HG03442 (cell line): Measurements from ENCODE around the gene EDAR.

ENCODE experiments used
- ATAC-seq: cut with Tn5 transposase; IDR thresholded peaks from one replicate; pipeline ENCODE4 v1.9.1; 2021; ENCODE audit warnings: mild to moderate bottlenecking, moderate library complexity; ENCODE audit not compliant: unreplicated experiment

Gene EDAR

DNA sequence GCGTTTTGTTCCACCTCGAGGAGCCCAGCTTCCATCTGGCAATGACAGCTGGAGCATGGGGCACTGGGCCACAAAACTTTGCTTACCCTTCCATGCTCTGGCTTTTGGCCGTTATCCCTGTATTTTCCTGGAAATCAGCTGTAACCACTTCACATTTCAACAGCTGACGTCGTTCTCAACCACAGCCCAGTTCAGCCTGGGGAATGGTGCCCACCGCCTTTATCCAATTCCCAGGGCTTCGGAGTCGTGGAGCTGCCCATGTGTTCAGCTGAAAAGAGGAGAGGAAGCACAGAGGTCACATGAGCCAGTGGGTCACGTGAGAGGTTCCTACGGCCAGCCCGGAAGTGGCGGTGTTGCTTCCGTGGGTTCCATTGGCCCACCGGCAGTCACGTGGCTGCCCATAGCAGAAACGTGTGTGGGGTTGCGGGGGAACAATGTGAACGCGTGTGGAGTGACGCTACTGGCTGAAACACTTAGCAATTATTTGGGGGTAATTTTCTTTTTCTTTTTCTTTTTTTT is 16.7 kb upstream of the EDAR start:
- no peak for ATAC-seq

DNA sequence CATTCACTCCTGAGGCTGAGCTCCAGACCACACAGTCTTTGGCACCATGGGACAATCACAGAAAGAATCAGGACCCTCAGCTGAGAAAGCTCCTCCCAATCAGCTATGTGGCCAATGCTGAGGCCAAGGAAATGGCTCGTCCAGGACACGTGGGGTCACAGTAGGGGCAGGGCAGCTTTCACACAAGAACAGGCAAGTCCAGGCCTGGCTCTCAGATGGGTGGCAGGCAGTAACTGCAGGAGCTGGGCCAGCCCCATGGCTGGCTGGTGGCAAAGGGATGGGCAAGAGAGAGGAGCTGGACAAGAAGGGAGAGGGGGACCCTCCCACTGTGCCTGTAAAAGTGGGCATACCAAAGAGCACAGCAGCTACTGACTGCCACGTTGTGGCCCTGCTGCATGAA is 12.2 kb upstream of the EDAR start:
- no peak for ATAC-seq

DNA sequence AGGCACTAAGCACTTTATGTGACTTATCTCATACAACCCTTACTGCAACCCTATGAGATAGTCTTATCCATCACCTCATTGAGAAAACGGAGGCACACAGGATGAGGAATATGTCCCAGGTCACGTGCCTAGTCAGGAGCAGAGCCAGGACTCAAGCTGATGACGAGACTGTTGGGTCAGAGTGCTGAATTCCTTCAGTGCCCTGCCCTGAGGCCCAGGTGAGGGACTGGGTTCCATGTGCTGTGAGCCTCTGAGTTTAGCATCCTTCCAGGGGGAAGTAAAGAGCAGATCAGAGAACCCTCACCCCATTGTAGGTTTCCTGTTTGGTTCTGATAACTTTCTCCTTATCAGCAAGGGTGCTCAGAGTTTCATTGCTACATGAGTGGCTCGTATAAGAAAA is 11.7 kb upstream of the EDAR start:
- ATAC-seq = no peak

DNA sequence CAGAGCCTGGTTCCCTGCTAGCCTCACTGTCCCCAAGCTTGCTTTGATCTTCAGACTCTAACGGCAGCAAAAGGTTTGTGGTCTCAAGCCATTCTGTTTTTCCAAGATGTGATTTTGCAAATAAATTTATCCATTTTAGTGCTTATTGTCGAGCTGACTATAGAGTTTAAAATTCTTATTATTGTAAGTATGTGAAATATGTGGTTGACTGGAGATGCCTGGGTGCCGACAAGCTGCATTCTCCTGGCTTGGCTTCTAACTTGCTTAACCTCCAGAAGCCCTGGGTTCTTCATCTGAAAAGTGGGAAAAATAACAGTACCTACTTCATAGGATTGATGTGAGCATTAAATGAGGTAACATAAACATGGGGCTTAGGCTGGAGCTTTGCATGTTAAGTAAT is 9.9 kb upstream of the EDAR start:
- ATAC-seq = no peak

DNA sequence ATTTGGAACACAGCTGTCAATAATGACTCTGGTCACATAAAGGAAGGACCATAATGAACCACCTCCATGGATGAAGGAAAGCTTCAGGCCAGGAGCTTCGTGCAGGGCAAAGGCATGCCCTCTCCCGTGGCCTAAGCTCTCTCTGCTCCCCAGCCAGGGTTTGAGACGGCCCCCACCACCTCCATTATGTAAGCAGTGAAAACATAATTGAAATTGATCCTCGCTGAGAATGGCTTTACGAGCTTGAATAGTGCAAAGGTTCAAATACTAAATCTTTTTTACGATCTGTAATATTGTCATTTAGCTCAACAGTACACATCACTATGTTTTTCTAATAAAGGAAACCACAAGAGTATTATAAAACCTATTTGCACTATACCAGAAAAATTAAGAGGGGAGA is 5.2 kb upstream of the EDAR start:
- no peak for ATAC-seq

DNA sequence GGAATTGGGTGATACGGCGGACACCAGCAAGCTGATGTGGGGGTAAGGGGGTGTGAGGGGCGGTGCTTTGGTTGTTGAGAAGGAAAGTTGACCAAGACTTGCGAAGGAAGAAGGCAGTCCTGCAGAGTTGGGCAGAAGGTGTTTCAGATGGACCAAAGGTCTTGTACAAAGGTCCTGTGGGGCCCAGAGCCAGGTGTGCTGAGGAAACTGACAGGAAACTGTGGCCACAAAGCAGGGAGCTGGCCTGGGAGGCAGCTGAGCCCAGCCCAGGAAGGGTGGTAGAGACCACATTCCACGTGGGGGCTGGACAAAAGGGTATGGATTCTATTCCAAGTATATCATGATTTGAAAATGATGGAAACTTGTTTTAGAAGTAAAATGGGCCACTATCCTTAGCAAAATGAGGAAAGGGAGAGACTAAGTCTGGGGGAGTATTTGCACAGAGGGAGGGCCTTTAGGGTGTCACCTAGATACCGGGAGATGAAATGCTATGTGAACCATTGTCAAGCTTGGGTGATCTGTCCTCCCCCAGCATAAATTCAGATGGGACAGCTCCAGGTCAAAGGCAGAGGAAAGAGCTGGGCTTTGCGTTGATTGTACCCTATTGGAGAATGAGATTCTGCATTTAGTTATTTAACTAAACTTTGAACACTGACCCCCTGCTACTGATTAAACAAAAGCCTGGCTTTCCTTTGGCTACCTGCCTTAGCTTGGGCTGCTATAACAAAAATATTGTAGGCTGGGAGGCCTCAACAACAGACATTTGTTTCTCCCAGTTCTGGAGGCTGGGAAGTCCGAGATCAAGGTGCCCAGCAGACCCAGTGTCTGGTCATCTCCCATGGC is 4.3 kb upstream of the EDAR start:
- no peak for ATAC-seq

DNA sequence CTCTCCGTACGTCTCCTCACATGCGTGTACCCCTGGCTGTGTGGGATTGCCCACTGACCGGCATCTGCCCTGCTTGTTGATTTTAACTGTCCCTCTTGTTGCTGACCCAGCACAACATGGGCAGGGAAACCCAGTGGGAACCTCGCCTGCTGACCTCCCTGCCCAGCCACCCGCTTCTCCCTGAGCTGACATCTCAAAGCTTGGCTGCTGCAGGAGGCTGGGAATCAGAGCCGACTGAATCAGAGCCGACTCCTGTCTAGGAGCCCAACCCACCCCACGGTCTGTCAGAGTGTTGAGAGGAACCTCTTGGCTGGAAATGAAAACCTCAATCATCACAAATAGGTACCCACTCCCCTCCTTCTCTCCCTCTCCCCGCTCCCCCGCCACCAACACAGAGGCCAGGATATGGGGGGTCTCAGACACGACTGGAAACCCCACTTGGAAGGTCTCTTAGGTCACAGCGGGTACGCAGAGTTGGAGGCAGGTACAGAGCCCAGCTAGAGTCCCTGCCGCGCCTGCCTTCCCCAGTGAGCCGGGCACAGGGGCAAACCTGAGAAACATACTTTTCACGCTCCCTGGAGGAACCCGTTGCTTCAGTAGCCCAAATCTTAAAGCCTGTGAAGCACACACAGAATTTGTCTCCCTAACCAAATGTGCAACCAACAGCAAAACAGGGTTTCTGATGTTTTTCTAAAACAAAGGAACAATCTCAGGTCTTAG is 784 bp downstream of the EDAR start:
- no peak for ATAC-seq

DNA sequence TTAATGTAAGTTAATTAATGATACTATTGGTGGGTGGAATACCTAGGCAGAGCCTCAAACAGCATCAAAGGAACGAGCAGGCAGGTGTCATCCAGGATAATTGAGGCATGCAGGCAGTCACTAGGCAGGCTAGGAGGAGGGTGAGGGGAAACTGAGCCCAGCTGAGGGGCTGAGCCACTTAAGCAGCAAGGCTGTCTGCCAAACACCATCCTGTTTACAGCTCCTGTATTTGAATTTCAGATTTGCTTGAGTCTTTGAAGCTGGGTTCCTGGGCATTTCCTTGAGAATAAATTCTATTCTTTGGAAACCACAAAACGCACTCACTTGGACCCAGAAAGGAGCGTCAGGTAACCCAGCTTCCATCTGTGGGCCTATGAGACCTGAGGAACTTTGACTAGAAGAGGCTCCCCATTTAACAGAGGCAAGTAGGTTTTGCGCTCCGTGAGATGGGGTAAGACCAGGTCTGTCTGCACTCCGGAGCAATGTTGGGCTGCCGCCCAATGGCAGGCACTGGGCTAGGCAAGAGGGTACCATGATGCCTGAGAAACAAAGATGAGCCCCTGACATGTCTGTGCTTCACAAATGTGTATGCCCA is 2.0 kb downstream of the EDAR start:
- no peak for ATAC-seq

DNA sequence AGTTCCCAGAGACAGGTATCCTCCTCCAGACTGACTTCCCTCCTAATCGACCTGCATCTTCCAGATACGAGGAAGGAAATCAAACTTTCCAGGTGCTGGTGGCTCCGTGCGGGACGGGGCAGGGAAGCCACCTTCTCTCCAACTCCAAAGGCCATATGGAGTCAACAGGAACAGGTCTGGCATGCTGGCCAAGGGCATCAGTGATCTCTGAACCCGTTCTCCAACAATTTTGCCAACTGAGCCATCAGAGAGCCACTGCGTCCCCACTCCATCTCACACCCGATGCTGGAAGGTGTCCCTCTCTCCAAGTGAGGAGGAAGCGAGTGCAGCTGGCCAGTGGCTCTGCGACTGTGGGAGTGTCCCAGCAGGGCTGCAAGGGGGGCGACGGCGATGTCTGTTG is 5.4 kb downstream of the EDAR start:
- ATAC-seq = no peak

DNA sequence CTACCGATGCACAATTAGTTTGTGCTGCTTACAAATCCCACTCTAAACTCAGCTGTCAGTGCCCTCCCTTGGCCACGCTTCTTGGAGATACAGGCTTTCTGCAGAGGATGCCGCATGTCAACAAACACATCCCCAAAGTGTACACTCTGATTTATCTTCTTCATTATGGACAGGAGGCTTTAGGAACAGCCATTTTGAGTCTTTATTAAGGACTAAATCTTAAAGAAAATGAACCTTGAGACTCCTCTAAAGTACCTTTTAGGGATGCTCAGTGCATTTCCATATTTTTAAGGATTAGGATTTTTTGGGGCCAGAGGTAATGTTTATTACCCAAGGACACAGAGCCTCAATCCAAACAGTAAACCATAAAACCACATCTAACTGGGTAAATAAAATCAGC is 6.0 kb downstream of the EDAR start:
- ATAC-seq = no peak

DNA sequence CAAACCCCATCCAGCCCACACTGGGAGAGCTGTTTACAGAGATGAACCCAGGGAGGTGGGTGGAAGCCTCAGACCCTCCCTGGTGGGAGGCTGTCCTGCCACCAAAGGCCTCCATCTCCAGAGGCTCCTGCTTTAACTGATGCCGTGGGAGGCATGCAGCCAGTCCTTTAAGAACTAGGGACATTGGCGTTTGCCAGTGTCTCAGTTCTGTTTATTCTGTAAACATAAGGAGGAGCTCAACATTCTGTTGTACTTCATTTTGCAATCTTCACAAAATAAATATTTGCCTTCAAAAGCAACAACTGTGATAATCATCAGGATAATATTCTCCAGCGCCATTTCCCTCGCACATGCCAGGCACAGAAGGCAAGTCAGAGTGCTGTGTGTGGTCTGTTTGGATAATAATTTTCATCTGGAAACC is 6.8 kb downstream of the EDAR start:
- no peak for ATAC-seq

DNA sequence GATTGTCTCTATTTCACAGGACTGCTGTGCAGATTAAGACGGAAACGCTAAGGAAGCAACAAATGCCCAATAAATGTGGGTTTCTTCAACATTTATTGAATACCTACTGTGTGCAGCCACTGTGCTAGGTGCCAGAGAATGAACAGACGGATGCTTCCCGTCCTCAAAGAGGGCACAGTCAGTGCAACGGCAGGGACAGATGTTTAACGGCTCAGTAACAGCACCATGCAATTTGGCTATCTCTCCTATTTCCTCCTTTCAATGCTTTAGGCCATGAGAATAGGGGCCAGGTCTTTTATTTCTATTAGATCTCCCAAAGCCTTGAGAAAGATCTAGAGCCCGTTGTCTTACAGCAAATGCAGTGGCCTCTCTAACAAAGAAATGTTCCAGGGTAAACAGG is 7.2 kb downstream of the EDAR start:
- no peak for ATAC-seq

DNA sequence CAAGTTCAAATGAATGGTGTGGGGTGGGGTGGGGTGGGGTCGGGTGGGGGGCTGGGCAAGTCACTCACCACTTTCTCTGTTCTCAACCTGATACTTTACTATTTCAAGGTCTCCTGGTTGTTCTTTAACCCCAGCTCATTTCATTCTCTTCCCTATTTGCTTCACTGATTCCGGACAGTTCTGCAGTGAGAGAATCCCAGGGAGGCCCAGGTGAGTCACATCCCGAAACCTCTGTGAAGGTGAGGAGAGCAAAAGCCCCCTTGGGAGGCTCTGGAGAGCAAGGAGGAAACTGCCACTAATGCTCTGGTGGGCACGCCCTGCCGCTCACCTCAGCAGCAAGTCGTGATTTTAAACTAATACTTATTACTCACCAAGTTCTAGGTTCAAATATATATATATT is 8.9 kb downstream of the EDAR start:
- ATAC-seq = no peak

DNA sequence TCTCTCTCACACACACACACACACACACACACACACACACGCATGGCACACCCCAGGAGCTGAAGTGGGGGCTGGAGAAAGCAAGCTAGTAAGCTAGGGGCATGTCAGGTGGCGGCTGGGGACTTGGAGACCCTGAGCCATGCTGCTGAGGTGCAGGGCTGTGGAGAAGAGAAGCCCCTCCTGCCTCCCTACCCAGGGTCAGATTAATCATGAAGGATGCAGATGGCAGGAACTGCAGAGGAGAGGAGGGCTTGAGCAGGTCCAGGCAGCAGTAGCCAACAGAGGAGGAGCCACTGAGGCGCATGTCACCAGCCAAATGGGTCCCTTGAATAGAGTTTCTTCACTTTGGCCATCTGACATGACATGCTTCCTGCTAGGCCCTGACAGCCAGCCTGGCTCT is 9.6 kb downstream of the EDAR start:
- ATAC-seq = no peak

DNA sequence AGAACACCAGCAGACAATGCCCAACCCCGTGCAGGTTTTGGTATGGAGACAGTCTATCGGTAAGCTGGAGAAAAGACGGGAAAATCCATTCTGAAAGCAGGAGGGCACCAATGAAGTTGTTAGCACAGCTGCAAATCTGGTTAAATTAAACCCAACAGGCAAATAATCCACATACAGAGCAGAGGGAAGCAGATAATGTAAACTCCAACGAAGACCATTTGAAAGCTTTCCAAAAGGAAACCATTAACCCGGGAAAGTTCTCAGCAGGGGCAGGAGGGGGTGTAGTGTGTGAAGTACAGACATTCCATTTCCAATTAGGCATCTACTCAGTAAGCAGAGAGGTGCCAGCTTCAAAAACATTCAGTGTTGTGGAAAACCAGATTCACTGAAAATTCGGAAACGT is 10.3 kb downstream of the EDAR start:
- no peak for ATAC-seq

DNA sequence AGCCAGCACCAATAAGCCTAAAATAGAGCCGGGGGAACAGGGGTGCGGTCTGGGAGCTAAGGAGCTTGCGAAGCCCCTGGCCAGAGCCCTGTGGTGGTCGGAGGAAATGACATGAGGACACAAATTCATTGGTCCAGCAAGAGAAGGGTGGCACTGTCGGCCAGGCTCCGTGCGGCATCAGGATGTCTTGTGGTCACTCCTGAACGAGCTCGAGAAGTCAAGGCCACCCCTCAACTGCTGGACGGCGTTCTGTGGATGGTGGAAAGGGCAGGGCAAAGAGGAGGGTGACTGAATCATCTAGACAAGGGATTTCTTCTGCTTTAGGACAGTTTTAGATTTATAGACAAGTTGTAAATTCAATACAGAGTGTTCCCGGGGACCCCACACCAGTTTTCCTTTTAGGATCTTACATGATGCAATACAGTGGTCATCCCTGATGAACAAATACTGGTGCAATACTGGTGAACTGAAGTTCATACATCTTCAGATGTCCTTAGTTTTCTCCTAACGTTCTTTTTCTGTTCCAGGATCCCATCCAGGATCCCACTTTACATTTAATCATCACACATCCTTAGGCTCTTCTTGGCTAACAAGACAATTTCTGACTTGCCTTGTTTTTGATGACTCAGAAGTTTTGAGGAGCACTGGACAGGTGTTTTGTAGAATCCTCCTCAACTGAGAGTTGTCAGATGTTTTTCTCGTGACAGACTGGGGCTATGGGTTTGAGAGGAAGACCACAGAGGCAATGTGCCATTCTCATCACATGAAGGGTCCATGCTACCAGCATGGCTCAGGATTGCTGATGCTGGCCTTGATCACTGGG is 13.2 kb downstream of the EDAR start:
- no peak for ATAC-seq

DNA sequence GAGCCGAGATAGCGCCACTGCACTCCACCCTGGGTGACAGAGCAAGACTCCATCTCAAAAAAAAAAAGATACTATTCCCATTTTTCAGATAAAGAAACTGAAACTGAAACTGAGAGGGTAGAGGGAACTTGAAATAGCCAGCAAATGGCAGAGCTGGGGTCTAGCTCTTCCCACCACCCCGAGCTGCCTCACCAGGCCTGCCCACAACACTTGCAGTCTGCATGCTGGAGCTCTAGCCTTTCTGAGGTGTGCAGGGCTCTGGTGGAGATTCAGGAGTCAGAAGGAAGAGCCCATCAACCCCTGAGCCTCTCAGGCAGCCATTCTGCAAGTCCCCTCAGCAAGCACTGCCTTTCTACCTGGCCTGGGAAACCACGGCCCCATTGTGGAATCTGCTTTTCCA is 14.3 kb downstream of the EDAR start:
- ATAC-seq = no peak

DNA sequence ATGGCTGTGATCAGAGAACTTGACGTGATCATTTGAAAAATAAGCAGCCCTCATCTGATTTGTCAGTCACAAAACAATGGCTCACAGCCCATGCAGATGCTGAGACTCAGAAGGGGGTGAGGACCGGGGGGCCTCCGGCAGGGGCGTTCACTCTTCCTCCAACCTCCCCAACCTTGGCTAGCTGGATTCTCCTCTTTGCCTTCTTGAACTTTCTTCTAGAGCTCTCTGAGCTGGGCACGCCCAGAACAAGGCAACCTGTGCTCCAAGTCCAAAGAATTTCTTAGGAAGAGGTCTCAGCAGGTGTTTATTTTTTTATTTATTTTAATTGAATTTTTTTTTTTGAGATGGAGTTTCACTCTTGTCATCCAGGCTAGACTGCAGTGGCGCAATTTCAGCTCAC is 16.4 kb downstream of the EDAR start:
- no peak for ATAC-seq

DNA sequence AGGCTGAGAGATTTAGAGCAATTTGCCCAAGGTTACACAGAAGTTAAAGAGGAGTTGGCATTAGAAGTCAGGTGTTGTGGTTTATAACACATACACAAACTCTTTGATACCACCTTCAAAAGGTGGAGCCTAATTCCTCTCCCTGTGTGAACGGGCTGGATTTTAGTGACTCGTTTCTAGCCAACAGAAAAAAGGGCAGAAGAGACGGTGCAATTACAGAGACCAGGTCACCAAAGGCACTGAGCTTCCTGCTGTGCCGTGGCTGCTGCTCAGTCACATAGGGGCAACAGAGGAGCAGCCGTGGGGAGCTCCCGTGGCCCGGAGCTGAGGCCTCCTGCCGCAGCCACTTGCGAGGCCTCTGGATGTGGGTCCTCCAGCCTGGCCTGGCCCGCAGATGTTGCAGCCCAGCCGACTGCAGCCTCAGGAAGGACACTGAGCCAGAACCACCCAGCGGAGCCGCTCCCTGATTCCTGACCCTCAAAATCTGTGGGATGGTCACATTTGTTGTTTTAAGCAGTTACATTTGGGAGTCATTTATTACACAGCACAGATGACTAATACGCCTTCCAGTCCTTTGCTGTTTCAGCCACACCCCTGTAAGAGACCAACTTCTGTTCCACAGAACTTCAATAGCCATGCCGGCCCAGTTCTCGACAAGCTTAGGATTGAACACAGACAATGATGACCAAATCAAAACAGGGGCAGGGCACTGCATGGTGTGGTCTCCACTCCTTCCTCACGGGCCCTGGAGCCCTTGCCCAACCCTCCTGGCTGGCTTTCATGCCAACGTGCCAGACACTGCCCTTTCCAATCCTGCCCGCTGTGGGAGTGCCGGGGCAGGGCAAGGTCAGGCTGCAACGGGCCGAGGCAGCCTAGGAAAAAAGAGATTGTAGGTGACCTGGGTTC is 17.1 kb downstream of the EDAR start:
- ATAC-seq = no peak

DNA sequence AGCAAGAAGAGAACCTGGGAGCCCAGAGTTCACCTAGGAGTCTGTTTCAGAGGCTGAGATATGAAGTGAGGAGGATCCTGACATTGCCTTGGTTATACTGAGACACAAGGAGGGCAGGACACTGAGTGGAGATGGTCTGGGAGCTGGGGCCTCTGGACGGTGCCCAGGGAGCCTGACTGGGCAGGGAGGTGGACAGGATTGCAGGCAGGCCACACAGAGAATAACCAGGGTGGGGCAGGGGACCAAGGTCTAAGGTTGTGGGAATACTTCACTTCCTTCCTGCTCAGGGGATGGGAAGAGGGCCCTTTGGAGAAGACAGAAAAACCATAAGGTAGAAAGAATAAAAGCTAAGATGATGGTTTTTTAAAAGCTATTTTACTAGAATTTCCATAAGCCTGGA is 18.7 kb downstream of the EDAR start:
- ATAC-seq = no peak
